Fibroblast of skin of back (primary cell): ENCODE results near the gene DTL.

Experiments used
- DNase-seq: peaks from one replicate; pipeline ENCODE4 v3.0.0-alpha.2; 2013

Gene DTL

GRCh38 chr1:212135166-212135565 is 99.6 kb downstream of the DTL start:
- DNase-seq, result no peak

- DNase-seq, result no peak
Observed at GRCh38 chr1:212137854-212138253, 102.3 kb downstream of the DTL start.

- no peak for DNase-seq
Observed at GRCh38 chr1:212138457-212138856, 102.9 kb downstream of the DTL start.

GRCh38 chr1:212139526-212140135 is 104.1 kb downstream of the DTL start:
- no peak for DNase-seq

GRCh38 chr1:212141404-212141803 is 105.9 kb downstream of the DTL start:
- no peak for DNase-seq

- no peak for DNase-seq
Observed at GRCh38 chr1:212142883-212143530, 107.5 kb downstream of the DTL start.

- peak; percentile 2 for DNase-seq
Observed at GRCh38 chr1:212147581-212148033, 112.1 kb downstream of the DTL start.

- DNase-seq, result no peak
Observed at GRCh38 chr1:212149566-212149965, 114.0 kb downstream of the DTL start.

- no peak for DNase-seq
Observed at GRCh38 chr1:212152308-212152693, 116.8 kb downstream of the DTL start.

GRCh38 chr1:212152869-212153268 is 117.3 kb downstream of the DTL start:
- no peak for DNase-seq

- no peak for DNase-seq
Observed at GRCh38 chr1:212153635-212154034, 118.1 kb downstream of the DTL start.
